NT2/D1 (cell line): ENCODE results near the gene CACNA1C.

Source experiments
- YY1 ChIP-seq: IDR thresholded peaks from 2 replicates; pipeline ENCODE4 v1.6.1; 2011; ENCODE audit not compliant: insufficient read length, insufficient read depth
- ZNF274 ChIP-seq: IDR thresholded peaks from 2 replicates; pipeline ENCODE4 v1.6.1; 2011; ENCODE audit warnings: mild to moderate bottlenecking, low read depth, low read length

- TF ChIP-seq YY1 (no peak), ZNF274 (no peak)
Measured at GRCh38 chr12:2413301-2413700, 360.5 kb downstream of the CACNA1C start.
